Stimulated activated CD8-positive, alpha-beta memory T cell treated with anti-CD3 and anti-CD28 coated beads, Interleukin-7, amount 100 ng/mL, for 48 hours (primary cell): ENCODE results near the gene KIN.
"Not testable (repeated sequence)": the region's sequence is repeated elsewhere in the genome, so short reads cannot be mapped to it uniquely, and the experiment has no call there.

Source experiments
- DNase-seq, 2 donors: peaks; one replicate each; pipeline ENCODE4 v3.0.0-alpha.2; 2020; ENCODE audit warnings: low read depth in 1 of 2; ENCODE audit errors: extremely low read depth in 1 of 2

Gene KIN

GRCh38 chr10:7787857-7788638 lies at the start of gene KIN, which contains the start of gene ATP5F1C:
KIN (minus strand) TSS chr10:7787993; CDS start chr10:7787933, 60 bp downstream.
ATP5F1C (plus strand) TSS chr10:7788177; CDS start chr10:7788208, 31 bp downstream.
- DNase-seq = peak; percentile 96 to 97

- no peak for DNase-seq
Observed at GRCh38 chr10:7836571-7836970, 48.8 kb upstream of the KIN start.

GRCh38 chr10:7834262-7834661 lies 46.5 kb upstream of the KIN start:
- no peak for DNase-seq

GRCh38 chr10:7833210-7833609 lies 45.4 kb upstream of the KIN start:
- DNase-seq = no peak

- DNase-seq = no peak
Observed at GRCh38 chr10:7832060-7832459, 44.3 kb upstream of the KIN start.

- DNase-seq = no peak
Observed at GRCh38 chr10:7829289-7829834, 41.6 kb upstream of the KIN start.

- no peak for DNase-seq
Observed at GRCh38 chr10:7826971-7827370, 39.2 kb upstream of the KIN start.

- DNase-seq = no peak
Observed at GRCh38 chr10:7824251-7824650, 36.5 kb upstream of the KIN start.

GRCh38 chr10:7819121-7819460 lies 31.3 kb upstream of the KIN start:
- DNase-seq = no peak

GRCh38 chr10:7818295-7819120 lies 30.7 kb upstream of the KIN start, which contains the start of gene TAF3:
TAF3 (plus strand) TSS chr10:7818505; CDS start chr10:7818710, 205 bp downstream.
- peak; percentile 84 to 87 for DNase-seq

- DNase-seq = no peak
Observed at GRCh38 chr10:7817984-7818294, 30.1 kb upstream of the KIN start.

GRCh38 chr10:7817576-7817975 lies 29.8 kb upstream of the KIN start:
- DNase-seq = no peak

GRCh38 chr10:7813481-7813880 lies 25.7 kb upstream of the KIN start:
- DNase-seq = no peak

- not testable (repeated sequence) for DNase-seq
Observed at GRCh38 chr10:7811743-7812142, 23.9 kb upstream of the KIN start.

GRCh38 chr10:7811000-7811399 lies 23.2 kb upstream of the KIN start:
- no peak for DNase-seq

GRCh38 chr10:7810443-7810842 lies 22.6 kb upstream of the KIN start:
- no peak for DNase-seq

GRCh38 chr10:7808686-7809267 lies 21.0 kb upstream of the KIN start:
- no peak for DNase-seq

- DNase-seq = no peak
Observed at GRCh38 chr10:7804741-7805140, 16.9 kb upstream of the KIN start.

GRCh38 chr10:7804216-7804615 lies 16.4 kb upstream of the KIN start:
- DNase-seq = no peak

- no peak for DNase-seq
Observed at GRCh38 chr10:7802606-7803005, 14.8 kb upstream of the KIN start.

- no peak for DNase-seq
Observed at GRCh38 chr10:7797582-7797981, 9.8 kb upstream of the KIN start.
